Testis (tissue), 3 donors: ENCODE results near the gene CREB3. TPM values are rescaled to one million over a fixed set of nuclear protein-coding genes. Genes with fewer than 3 reads are reported as not detected.

Experiments
- DNase-seq: peaks from one replicate; pipeline ENCODE4 v3.0.0-alpha.2; 2019
- H3K27ac ChIP-seq, 2 donors: fragments of 200-600 bp; sonication (generic); one replicate each; pipeline ENCODE4 v1.5.1; 2019
- H3K27me3 ChIP-seq: fragments of 200-600 bp; sonication (generic); one replicate; pipeline ENCODE4 v1.5.1; 2019
- H3K36me3 ChIP-seq: fragments of 200-600 bp; sonication (generic); one replicate; pipeline ENCODE4 v1.5.1; 2017; ENCODE audit warnings: low read depth; ENCODE audit errors: missing control alignments
- H3K4me1 ChIP-seq: fragments of 200-600 bp; sonication (generic); one replicate; pipeline ENCODE4 v1.5.1; 2019
- H3K4me3 ChIP-seq, 2 donors: fragments of 200-600 bp; sonication (generic); one replicate each; pipeline ENCODE4 v1.5.1; 2017 to 2019
- H3K9me3 ChIP-seq: fragments of 200-600 bp; sonication (generic); one replicate; pipeline ENCODE4 v1.5.1; 2017
- POLR2A ChIP-seq: fragments of 450-650 bp; IDR thresholded peaks from one replicate; pipeline ENCODE4 v1.6.1; 2017; ENCODE audit warnings: antibody characterized with exemption, mild to moderate bottlenecking, moderate library complexity
- WGBS, 2 donors: methylation state at CpG; one replicate each; pipeline ENCODE4 v1.1.5; 2018; 5-methylcytosine and 5-hydroxymethylcytosine counted together
- intact Hi-C: fragments of 100-400 bp; cut with DNase I; formaldehyde crosslinking; loops from one replicate; pipeline ENCODE4 v1.15.1; 2023; ENCODE audit warnings: low total_unique reads
- polyA plus RNA-seq: library from polyadenylated mRNA; stranded (reverse); fragments of 350-450 nt; fragmentation: Illumina TruSeq; extraction: RNeasy Lipid Tissue Mini Kit (QIAGEN cat#74804); gene quantifications from one replicate; pipeline ENCODE4 v1.2.3, GENCODE V29; 2014; ENCODE audit warnings: low read depth, low replicate concordance; ENCODE audit not compliant: insufficient read depth
- total RNA-seq, 2 donors: library from RNA; depleted of rRNA; stranded (reverse); fragments of >200 nt; gene quantifications; one replicate each; pipeline ENCODE4 v1.2.3, GENCODE V29; 2016
- TF ChIP-seq, protein P1 (sequence below), 3 experiments: fragments of 450-650 bp in 2 of 3; fragments of 200-600 bp in 1 of 3; sonication (generic) in 1 of 3; IDR thresholded peaks; one replicate each; pipeline ENCODE4 v1.5.1; 2016 to 2019; ENCODE audit warnings: antibody characterized with exemption in 3 of 3, mild to moderate bottlenecking in 2 of 3, moderate library complexity in 1 of 3

The CREB3 gene
- total and polyA plus RNA-seq, 3 donors from 2014 or later = 51.2 to 85.0 (median 63.1) TPM

- 90 to 95% methylated on average over 2 to 7 of the region's 7 CpGs for WGBS, 2 donors
- intact Hi-C loops = no loop called here
- Histone ChIP-seq H3K4me3 (no peak overlapping the region), H3K27ac (no peak overlapping the region), H3K9me3 (no peaks in the 10 kb centered on the region), H3K27me3 (no peaks in the 10 kb centered on the region), H3K4me1 (peaks cover 2% of the 10 kb centered on the region), H3K36me3 (no peaks in the 10 kb centered on the region)
- no peak for DNase-seq
- no peak for TF ChIP-seq POLR2A
- TF ChIP-seq, protein P1, sequence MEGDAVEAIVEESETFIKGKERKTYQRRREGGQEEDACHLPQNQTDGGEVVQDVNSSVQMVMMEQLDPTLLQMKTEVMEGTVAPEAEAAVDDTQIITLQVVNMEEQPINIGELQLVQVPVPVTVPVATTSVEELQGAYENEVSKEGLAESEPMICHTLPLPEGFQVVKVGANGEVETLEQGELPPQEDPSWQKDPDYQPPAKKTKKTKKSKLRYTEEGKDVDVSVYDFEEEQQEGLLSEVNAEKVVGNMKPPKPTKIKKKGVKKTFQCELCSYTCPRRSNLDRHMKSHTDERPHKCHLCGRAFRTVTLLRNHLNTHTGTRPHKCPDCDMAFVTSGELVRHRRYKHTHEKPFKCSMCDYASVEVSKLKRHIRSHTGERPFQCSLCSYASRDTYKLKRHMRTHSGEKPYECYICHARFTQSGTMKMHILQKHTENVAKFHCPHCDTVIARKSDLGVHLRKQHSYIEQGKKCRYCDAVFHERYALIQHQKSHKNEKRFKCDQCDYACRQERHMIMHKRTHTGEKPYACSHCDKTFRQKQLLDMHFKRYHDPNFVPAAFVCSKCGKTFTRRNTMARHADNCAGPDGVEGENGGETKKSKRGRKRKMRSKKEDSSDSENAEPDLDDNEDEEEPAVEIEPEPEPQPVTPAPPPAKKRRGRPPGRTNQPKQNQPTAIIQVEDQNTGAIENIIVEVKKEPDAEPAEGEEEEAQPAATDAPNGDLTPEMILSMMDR (IDR thresholded peaks at IDR 0.05) = no peak
Observed at GRCh38 chr9:35705836-35706430, 26.5 kb upstream of the CREB3 start.

- intact Hi-C loops = no loop called here
- H3K27me3 ChIP-seq = no peaks in the 10 kb centered on the region
- no peaks in the 10 kb centered on the region for H3K4me1 ChIP-seq
- no peak for DNase-seq
- 94 to 98% methylated on average over 3 to 10 of the region's 10 CpGs for WGBS, 2 donors
- H3K27ac ChIP-seq = no peak overlapping the region
- H3K4me3 ChIP-seq = no peak overlapping the region
- no peaks in the 10 kb centered on the region for H3K36me3 ChIP-seq
- TF ChIP-seq, protein P1 (IDR thresholded peaks at IDR 0.05) = no peak
- no peak for TF ChIP-seq POLR2A
- H3K9me3 ChIP-seq = no peaks in the 10 kb centered on the region
Observed at GRCh38 chr9:35706951-35707350, 25.5 kb upstream of the CREB3 start.

DNA sequence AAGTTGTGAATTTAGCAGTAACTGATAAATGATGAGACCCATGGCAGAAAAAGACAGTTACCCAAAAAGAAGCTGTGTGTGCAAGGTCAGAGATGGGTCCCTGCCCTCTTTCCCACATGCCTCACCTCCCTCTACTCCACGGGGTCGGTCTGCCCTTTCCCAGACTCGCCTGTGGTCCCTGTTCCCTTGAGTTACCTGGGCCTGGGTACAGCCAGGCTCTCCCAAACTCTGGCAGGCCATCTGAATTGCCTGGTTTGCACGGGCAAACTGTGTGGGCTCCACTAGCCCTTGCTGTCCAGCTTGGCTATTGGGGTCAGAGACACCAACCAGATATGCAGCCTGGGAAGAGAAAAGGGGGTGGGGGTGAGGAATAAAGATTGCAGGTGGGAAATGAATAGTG is 24.3 kb upstream of the CREB3 start:
- intact Hi-C loops = no loop called here
- no peak for TF ChIP-seq POLR2A
- TF ChIP-seq, protein P1 (IDR thresholded peaks at IDR 0.05) = no peak
- no peak overlapping the region for H3K4me3 ChIP-seq
- 93 to 94% methylated on average over 4 of the region's 4 CpGs for WGBS, 2 donors
- H3K27me3 ChIP-seq = no peaks in the 10 kb centered on the region
- no peak overlapping the region for H3K27ac ChIP-seq
- no peak for DNase-seq
- H3K9me3 ChIP-seq = no peaks in the 10 kb centered on the region
- no peaks in the 10 kb centered on the region for H3K36me3 ChIP-seq
- no peaks in the 10 kb centered on the region for H3K4me1 ChIP-seq

DNA sequence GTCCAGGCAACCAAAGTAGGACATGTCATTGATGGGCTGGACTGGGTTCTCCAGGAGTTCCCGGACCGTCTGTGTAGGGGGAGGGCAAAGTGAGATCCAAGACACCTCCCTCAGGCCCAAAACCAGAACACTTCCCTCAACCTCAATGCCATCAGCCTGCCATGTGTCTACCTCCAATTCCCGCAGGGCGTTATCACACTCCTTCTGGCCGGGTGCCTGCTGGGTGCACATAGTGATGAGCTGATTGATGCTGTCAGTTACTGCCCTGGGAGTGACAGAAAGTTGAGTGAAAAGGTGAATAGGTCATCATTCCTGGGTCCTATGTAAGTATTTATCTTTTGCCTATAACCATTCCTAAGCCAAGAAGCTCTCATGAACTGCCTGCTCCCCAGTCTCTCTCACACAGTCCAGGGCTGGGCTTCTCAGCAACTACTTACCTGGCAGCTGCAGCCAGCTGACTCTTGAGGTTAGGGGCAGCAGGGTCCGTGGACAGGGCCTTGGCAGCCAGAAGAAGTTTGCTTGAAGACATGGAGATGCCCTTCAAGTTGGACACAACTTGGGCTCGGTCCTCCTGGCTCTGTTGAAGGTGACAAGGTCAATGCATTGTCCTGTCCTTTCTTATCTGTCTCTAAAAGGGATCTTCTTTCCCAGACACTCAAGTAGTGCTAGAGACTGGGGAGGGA is 21.5 kb upstream of the CREB3 start:
- H3K27me3 ChIP-seq = no peaks in the 10 kb centered on the region
- no peak overlapping the region for H3K4me3 ChIP-seq
- H3K4me1 ChIP-seq = no peaks in the 10 kb centered on the region
- no peak for DNase-seq
- TF ChIP-seq, protein P1 (IDR thresholded peaks at IDR 0.05) = no peak
- TF ChIP-seq POLR2A = no peak
- no peaks in the 10 kb centered on the region for H3K9me3 ChIP-seq
- no peak overlapping the region for H3K27ac ChIP-seq
- intact Hi-C loops = no loop called here
- 68 to 69% methylated on average over 7 of the region's 7 CpGs for WGBS, 2 donors
- no peaks in the 10 kb centered on the region for H3K36me3 ChIP-seq
